Activated naive CD8-positive, alpha-beta T cell treated with anti-CD3 and anti-CD28 coated beads, Interleukin-2, amount 50 U/mL, for 24 hours (primary cell): ENCODE measurements around the gene TESK2.
"Not testable (repeated sequence)": the region's sequence is repeated elsewhere in the genome, so short reads cannot be mapped to it uniquely, and the experiment has no call there.

Experiments
- ATAC-seq: fragments of 150-1000 bp; cut with Tn5 transposase; one replicate; pipeline ENCODE4 v1.10.0; 2021
- DNase-seq: peaks from one replicate; pipeline ENCODE4 v3.0.0; 2021
- H3K27ac Mint-ChIP-seq: one replicate; pipeline ENCODE4 v1.8.0; 2021; ENCODE audit warnings: mild to moderate bottlenecking, mixed read lengths
- H3K27me3 Mint-ChIP-seq: one replicate; pipeline ENCODE4 v1.8.0; 2021; ENCODE audit warnings: mixed read lengths
- H3K36me3 Mint-ChIP-seq: one replicate; pipeline ENCODE4 v1.8.0; 2021; ENCODE audit warnings: low read depth, mixed read lengths
- H3K4me1 Mint-ChIP-seq: one replicate; pipeline ENCODE4 v1.8.0; 2021; ENCODE audit warnings: mixed read lengths
- H3K4me3 Mint-ChIP-seq: one replicate; pipeline ENCODE4 v1.8.0; 2021; ENCODE audit warnings: mild to moderate bottlenecking, moderate library complexity, mixed read lengths
- H3K9me3 Mint-ChIP-seq: one replicate; pipeline ENCODE4 v1.8.0; 2021; ENCODE audit warnings: mixed read lengths

The TESK2 gene, protein sequence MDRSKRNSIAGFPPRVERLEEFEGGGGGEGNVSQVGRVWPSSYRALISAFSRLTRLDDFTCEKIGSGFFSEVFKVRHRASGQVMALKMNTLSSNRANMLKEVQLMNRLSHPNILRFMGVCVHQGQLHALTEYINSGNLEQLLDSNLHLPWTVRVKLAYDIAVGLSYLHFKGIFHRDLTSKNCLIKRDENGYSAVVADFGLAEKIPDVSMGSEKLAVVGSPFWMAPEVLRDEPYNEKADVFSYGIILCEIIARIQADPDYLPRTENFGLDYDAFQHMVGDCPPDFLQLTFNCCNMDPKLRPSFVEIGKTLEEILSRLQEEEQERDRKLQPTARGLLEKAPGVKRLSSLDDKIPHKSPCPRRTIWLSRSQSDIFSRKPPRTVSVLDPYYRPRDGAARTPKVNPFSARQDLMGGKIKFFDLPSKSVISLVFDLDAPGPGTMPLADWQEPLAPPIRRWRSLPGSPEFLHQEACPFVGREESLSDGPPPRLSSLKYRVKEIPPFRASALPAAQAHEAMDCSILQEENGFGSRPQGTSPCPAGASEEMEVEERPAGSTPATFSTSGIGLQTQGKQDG

DNA sequence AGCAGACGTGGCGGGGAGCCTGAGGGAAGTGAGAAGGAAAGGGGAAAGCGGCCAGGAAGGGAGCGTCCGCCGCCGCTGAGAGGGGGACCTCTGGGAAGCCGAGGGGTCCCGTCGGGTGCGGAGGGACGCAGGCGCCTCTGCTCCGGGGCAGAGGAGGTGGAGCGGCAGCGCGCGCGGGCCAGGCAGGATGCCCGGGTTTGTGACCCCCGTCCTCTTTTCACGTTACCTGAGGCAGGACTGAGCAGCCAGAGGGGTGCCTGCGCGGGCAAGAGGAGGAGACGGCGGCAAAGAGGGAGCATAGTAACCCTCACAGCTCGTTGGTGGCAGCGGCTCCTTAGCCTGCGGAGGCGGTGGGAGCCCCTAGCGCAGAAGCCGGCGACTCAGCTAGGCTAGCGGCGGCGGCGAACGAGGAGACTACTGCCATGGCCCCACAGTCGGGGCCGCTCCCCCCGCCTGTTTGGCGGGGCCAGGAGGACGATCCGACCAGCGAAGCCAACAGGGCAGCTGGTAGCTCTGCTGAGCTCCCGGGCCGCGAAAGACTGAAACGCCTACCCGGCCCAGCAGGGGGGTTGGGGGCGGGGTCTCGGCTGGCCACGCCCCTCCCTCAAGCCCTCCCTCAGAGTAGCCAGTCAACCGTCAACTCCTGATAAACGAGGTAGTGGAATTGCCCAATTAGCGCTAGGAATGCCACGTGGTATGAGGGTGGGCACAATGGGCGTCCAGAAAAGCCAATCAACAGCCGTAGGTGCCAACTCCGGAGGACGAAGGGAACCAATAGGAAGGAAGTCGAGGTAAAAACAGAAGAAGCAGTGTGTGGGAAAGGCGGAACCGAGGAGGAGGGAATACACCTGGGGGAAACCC, at the start of gene TESK2:
TSS of gene TESK2 (minus strand) at position 538 of the 861 bp plus-strand sequence. CDS start 33,378 bp downstream, outside the sequence.
- no peaks in the 10 kb centered on the region for H3K9me3 Mint-ChIP-seq
- no peaks in the 10 kb centered on the region for H3K36me3 Mint-ChIP-seq
- ATAC-seq = peak; percentile 94
- no peak within 1 kb of the TSS for H3K4me3 Mint-ChIP-seq
- H3K27me3 Mint-ChIP-seq = no peaks in the 10 kb centered on the region
- DNase-seq = peak; percentile 94
- H3K4me1 Mint-ChIP-seq = peaks cover 4% of the 10 kb centered on the region
- no peak within 1 kb of the TSS for H3K27ac Mint-ChIP-seq

GRCh38 chr1:45536886-45537285, 45.9 kb upstream of the TESK2 start:
- Mint-ChIP-seq H3K4me3 (no peak overlapping the region), H3K27me3 (peaks cover 5% of the 10 kb centered on the region), H3K36me3 (no peaks in the 10 kb centered on the region), H3K9me3 (no peaks in the 10 kb centered on the region), H3K4me1 (peaks cover 28% of the 10 kb centered on the region), H3K27ac (no peak overlapping the region)
- ATAC-seq = no peak
- DNase-seq = no peak

GRCh38 chr1:45535988-45536766, 45.2 kb upstream of the TESK2 start:
- ATAC-seq (peak; percentile 95), DNase-seq (no peak)
- Mint-ChIP-seq H3K27me3 (peaks cover 5% of the 10 kb centered on the region), H3K9me3 (no peaks in the 10 kb centered on the region), H3K4me3 (no peak overlapping the region), H3K36me3 (no peaks in the 10 kb centered on the region), H3K27ac (peak overlapping the region; percentile 11), H3K4me1 (peaks cover 26% of the 10 kb centered on the region)

- Mint-ChIP-seq H3K4me3 (no peak overlapping the region), H3K27ac (no peak overlapping the region), H3K36me3 (no peaks in the 10 kb centered on the region), H3K9me3 (no peaks in the 10 kb centered on the region), H3K4me1 (peaks cover 17% of the 10 kb centered on the region), H3K27me3 (peaks cover 4% of the 10 kb centered on the region)
- DNase-seq = no peak
- no peak for ATAC-seq
Observed at GRCh38 chr1:45531873-45532272, 40.9 kb upstream of the TESK2 start.

DNA sequence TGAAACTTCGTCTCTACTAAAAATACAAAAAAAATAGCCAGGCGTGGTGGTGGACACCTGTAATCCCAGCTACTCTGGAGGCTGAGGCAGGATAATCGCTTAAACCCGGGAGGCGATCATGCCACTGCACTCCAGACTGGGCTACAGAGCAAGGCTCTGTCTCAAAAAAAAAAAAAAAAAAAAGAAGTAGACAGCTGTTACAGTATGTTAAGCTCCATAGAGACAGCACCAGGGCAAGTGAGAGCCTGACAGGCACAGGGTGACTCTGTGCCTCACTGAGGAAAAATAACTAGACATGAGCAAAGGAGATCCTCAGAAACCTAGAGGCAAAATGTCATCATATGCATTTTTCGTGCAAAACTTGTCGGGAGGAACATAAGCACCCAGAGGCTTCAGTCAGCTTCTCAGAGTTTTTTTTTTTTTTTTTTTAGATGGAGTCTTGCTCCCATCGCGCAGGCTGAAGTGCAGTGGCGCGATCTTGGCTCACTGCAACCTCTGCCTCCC, 39.7 kb upstream of the TESK2 start:
- H3K4me3 Mint-ChIP-seq = no peak overlapping the region
- ATAC-seq (no peak), DNase-seq (no peak)
- H3K9me3 Mint-ChIP-seq = no peaks in the 10 kb centered on the region
- no peaks in the 10 kb centered on the region for H3K36me3 Mint-ChIP-seq
- H3K4me1 Mint-ChIP-seq = peaks cover 6% of the 10 kb centered on the region
- H3K27me3 Mint-ChIP-seq = peaks cover 7% of the 10 kb centered on the region
- no peak overlapping the region for H3K27ac Mint-ChIP-seq

DNA sequence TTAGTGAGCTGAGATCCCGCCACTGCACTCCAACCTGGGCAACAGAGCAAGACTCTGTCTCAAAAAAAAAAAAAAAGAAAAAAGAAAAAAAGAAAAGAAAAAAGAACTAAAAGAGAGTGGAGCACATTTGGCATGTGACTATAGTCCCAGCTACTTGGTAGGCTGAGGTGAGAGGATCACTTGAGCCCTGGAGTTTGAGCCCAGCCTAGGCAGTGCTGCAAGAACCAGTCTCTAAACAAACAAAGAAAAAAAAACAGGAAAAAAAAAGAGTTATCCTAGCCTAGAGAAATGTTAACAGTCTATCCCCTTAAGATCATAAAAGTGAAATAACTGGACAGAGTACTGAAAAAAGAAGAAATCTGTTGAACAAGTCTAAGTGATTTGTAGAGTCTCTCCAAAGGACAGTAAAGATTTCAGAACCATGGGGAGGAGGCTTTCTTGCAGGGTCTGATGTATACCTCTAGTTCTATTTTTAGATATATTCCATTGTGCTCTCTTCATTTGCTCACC, 35.2 kb upstream of the TESK2 start:
- no peak overlapping the region for H3K27ac Mint-ChIP-seq
- H3K4me1 Mint-ChIP-seq = peaks cover 30% of the 10 kb centered on the region
- DNase-seq (no peak), ATAC-seq (no peak)
- H3K27me3 Mint-ChIP-seq = peaks cover 10% of the 10 kb centered on the region
- peaks cover 2% of the 10 kb centered on the region for H3K36me3 Mint-ChIP-seq
- no peaks in the 10 kb centered on the region for H3K9me3 Mint-ChIP-seq
- no peak overlapping the region for H3K4me3 Mint-ChIP-seq

- not testable (repeated sequence) for H3K27me3 Mint-ChIP-seq, DNase-seq, H3K9me3 Mint-ChIP-seq, ATAC-seq, H3K4me3 Mint-ChIP-seq
- Mint-ChIP-seq H3K4me1 (peaks cover 44% of the 10 kb centered on the region), H3K36me3 (peaks cover 19% of the 10 kb centered on the region), H3K27ac (peak overlapping the region; percentile 96)
Observed at GRCh38 chr1:45523975-45524374, 33.0 kb upstream of the TESK2 start.

DNA sequence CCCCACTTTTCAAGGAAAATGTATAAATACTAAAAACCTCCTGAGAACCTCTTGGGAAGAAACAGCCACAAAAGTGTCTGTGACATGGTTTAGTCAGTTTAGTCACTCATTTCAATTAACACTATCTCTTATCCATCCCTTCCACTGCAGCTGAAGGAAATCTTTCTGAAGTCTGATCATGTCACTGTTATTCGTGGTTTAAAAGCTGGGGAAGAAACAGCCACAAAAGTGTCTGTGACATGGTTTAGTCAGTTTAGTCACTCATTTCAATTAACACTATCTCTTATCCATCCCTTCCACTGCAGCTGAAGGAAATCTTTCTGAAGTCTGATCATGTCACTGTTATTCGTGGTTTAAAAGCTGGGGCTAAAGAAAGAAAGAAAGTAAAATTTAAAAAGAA, 32.6 kb upstream of the TESK2 start:
- peaks cover 24% of the 10 kb centered on the region for H3K36me3 Mint-ChIP-seq
- H3K27me3 Mint-ChIP-seq, DNase-seq, H3K9me3 Mint-ChIP-seq: not testable (repeated sequence)
- peak; percentile 52 for ATAC-seq
- H3K4me3 Mint-ChIP-seq = peak overlapping the region; percentile 94
- H3K27ac Mint-ChIP-seq = peak overlapping the region; percentile 96
- peaks cover 49% of the 10 kb centered on the region for H3K4me1 Mint-ChIP-seq

GRCh38 chr1:45522324-45523104, 31.6 kb upstream of the TESK2 start:
- Mint-ChIP-seq H3K27me3 (peaks cover 10% of the 10 kb centered on the region), H3K4me1 (peaks cover 51% of the 10 kb centered on the region), H3K9me3 (no peaks in the 10 kb centered on the region), H3K4me3 (peak overlapping the region; percentile 94), H3K36me3 (peaks cover 25% of the 10 kb centered on the region), H3K27ac (peak overlapping the region; percentile 96)
- ATAC-seq = peak; percentile 55
- DNase-seq = no peak

- Mint-ChIP-seq H3K4me1 (peaks cover 58% of the 10 kb centered on the region), H3K27ac (peak within 1 kb of the TSS; percentile 96), H3K9me3 (no peaks in the 10 kb centered on the region), H3K4me3 (peak within 1 kb of the TSS; percentile 94), H3K36me3 (peaks cover 32% of the 10 kb centered on the region), H3K27me3 (peaks cover 10% of the 10 kb centered on the region)
- peak; percentile 99 for DNase-seq
- ATAC-seq = peak; percentile 78
Observed at GRCh38 chr1:45521413-45522323, 30.7 kb upstream of the TESK2 start, which contains the start of gene PRDX1. TSS of gene PRDX1 (minus strand) at chr1:45521884. CDS start at chr1:45519043, 2,841 bp downstream.

DNA sequence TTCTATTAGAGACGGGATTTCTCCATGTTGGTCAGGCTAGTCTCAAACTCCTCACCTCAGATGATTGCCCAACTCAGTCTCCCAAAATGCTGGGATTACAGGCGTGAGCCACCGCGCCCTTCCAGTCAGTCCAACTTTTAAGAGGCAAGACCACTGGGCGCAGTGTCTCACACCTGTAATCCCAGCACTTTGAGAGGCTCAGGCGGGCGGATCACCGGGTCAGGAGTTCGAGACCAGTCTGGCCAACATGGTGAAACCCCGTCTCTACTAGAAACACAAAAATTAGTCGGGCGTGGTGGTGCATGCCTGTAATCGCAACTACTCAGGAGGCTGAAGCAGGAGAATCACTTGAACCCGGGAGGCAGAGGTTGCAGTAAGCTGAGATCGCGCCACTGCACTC, 28.8 kb upstream of the TESK2 start:
- Mint-ChIP-seq H3K4me3 (peak overlapping the region; percentile 94), H3K27ac (peak overlapping the region; percentile 82), H3K36me3 (peaks cover 51% of the 10 kb centered on the region)

GRCh38 chr1:45518910-45519309, 27.9 kb upstream of the TESK2 start:
- peaks cover 59% of the 10 kb centered on the region for H3K36me3 Mint-ChIP-seq
- peak overlapping the region; percentile 1 for H3K27ac Mint-ChIP-seq
- no peak for ATAC-seq
- peaks cover 3% of the 10 kb centered on the region for H3K27me3 Mint-ChIP-seq
- no peaks in the 10 kb centered on the region for H3K9me3 Mint-ChIP-seq
- H3K4me1 Mint-ChIP-seq = peaks cover 67% of the 10 kb centered on the region
- no peak for DNase-seq
- H3K4me3 Mint-ChIP-seq = peak overlapping the region; percentile 94

More for the DNA sequence above, 28.8 kb upstream of the TESK2 start:
- H3K9me3 Mint-ChIP-seq, H3K27me3 Mint-ChIP-seq, DNase-seq, ATAC-seq: not testable (repeated sequence)
- peaks cover 71% of the 10 kb centered on the region for H3K4me1 Mint-ChIP-seq
